ENCODE data around the gene PSMA1.
"Not testable (repeated sequence)": the region's sequence is repeated elsewhere in the genome, so short reads cannot be mapped to it uniquely, and the experiment has no call there.

DNA sequence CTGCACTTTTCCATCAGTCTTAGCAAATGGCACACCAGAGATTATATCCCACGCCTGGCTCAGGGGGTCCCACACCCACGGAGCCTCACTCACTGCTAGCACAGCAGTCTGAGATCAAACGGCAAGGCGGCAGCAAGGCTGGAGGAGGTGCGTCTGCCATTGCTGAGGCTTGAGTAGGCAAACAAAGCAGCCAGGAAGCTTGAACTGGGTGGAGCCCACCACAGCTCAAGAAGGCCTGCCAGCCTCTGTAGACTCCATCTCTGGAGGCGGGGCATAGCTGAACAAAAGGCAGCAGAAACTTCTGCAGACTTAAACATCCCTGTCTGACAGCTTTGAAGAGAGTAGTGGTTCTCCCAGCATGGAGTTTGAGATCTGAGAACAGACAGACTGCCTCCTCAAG is 49.3 kb upstream of the PSMA1 start:
- TF ChIP-seq, protein P1, sequence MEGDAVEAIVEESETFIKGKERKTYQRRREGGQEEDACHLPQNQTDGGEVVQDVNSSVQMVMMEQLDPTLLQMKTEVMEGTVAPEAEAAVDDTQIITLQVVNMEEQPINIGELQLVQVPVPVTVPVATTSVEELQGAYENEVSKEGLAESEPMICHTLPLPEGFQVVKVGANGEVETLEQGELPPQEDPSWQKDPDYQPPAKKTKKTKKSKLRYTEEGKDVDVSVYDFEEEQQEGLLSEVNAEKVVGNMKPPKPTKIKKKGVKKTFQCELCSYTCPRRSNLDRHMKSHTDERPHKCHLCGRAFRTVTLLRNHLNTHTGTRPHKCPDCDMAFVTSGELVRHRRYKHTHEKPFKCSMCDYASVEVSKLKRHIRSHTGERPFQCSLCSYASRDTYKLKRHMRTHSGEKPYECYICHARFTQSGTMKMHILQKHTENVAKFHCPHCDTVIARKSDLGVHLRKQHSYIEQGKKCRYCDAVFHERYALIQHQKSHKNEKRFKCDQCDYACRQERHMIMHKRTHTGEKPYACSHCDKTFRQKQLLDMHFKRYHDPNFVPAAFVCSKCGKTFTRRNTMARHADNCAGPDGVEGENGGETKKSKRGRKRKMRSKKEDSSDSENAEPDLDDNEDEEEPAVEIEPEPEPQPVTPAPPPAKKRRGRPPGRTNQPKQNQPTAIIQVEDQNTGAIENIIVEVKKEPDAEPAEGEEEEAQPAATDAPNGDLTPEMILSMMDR (IDR thresholded peaks at IDR 0.05; ENCODE audit: low read length): not testable (repeated sequence)
- TF ChIP-seq EZH2 (optimal IDR thresholded peaks at IDR 0.05; ENCODE audit: low read depth, low read length): not testable (repeated sequence)
